SU-DHL-6 (cell line): ENCODE data around the gene REXO4.

Experiments used
- EZH2phosphoT487 ChIP-seq: fragments of 200-600 bp; sonication (generic), shearing (Covaris generic); conservative IDR thresholded peaks from 2 replicates; pipeline ENCODE4 v1.6.1; 2018; ENCODE audit warnings: mild to moderate bottlenecking, antibody characterized with exemption, low read length, moderate library complexity, mixed read lengths
- TF ChIP-seq, protein P1 (sequence below): fragments of 200-600 bp; sonication (generic); IDR thresholded peaks from one replicate; pipeline ENCODE4 v1.5.1; 2017; ENCODE audit warnings: antibody characterized with exemption, mild to moderate bottlenecking, low read length, moderate library complexity; ENCODE audit not compliant: insufficient read depth, poor library complexity, severe bottlenecking

- TF ChIP-seq, protein P1, sequence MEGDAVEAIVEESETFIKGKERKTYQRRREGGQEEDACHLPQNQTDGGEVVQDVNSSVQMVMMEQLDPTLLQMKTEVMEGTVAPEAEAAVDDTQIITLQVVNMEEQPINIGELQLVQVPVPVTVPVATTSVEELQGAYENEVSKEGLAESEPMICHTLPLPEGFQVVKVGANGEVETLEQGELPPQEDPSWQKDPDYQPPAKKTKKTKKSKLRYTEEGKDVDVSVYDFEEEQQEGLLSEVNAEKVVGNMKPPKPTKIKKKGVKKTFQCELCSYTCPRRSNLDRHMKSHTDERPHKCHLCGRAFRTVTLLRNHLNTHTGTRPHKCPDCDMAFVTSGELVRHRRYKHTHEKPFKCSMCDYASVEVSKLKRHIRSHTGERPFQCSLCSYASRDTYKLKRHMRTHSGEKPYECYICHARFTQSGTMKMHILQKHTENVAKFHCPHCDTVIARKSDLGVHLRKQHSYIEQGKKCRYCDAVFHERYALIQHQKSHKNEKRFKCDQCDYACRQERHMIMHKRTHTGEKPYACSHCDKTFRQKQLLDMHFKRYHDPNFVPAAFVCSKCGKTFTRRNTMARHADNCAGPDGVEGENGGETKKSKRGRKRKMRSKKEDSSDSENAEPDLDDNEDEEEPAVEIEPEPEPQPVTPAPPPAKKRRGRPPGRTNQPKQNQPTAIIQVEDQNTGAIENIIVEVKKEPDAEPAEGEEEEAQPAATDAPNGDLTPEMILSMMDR: no peak
- TF ChIP-seq EZH2phosphoT487: no peak
Measured at GRCh38 chr9:133393399-133393798, 24.4 kb downstream of the REXO4 start.
